Retinal pigment epithelial cell (primary cell): ENCODE data around the gene FTCD.

Experiments used
- DNase-seq: peaks from one replicate; pipeline ENCODE4 v3.0.0-alpha.2; 2010; ENCODE audit warnings: low read depth
- H3K4me3 ChIP-seq: 2 replicates; pipeline ENCODE4 v1.5.1; 2011; ENCODE audit warnings: mild to moderate bottlenecking, low read length, control low read depth, moderate library complexity
- CTCF ChIP-seq: conservative IDR thresholded peaks from 2 replicates; pipeline ENCODE4 v1.5.1; 2011; ENCODE audit warnings: low read depth, low read length, control low read depth, inconsistent platforms

FTCD gene

GRCh38 chr21:46138383-46138970, 16.9 kb downstream of the FTCD start:
- DNase-seq, result no peak
- TF ChIP-seq CTCF, result no peak
- no peak overlapping the region for H3K4me3 ChIP-seq

DNA sequence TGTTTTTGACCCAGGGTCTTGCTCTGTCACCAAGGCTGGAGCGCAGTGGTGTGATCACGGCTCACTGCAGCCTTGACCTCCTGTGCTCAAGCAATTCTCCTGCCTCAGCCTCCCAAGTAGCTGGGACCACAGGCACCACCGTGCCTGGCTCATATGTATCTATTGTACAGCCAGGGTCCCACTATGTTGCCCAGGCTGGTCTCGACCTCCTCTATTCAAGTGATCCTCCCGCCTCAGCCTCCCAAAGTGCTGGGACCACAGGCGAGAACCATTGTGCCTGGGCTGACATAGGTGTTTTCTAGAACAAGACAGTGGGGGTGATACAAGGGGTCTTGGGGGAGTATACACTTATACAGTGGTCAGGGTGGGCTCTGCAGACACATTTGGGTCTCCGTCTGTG, 17.5 kb downstream of the FTCD start:
- no peak overlapping the region for H3K4me3 ChIP-seq
- no peak for DNase-seq
- no peak for TF ChIP-seq CTCF

DNA sequence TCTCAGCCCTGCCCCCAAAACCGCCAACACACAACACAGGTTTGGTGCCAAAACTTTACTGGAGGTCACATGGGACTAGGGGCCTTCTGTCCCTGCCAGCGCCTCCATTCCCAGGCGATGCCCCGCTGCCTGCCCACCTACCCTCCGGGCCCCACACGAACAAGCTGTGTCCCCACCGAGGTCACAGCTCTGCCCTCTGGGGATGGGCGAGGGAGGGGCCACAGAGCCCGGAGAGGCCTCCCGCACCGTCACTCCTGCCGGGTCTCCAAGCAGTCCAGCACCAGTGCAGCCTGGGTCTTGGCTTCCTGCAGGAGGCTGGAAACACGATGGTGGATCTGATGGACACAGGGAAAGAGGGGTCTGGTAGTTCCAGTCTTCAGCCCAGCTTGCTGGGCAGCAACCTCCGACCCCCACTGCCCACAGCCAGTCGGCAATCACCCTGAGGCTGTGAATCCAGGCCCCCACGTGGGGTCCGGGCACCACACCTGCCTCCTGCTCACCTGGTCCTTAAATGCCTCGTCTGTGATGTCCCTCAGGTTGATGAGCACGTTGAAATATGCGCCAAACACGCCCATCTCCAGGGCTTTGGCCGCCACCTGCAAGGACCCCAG, 18.5 kb downstream of the FTCD start:
- no peak overlapping the region for H3K4me3 ChIP-seq
- no peak for DNase-seq
- TF ChIP-seq CTCF, result no peak

DNA sequence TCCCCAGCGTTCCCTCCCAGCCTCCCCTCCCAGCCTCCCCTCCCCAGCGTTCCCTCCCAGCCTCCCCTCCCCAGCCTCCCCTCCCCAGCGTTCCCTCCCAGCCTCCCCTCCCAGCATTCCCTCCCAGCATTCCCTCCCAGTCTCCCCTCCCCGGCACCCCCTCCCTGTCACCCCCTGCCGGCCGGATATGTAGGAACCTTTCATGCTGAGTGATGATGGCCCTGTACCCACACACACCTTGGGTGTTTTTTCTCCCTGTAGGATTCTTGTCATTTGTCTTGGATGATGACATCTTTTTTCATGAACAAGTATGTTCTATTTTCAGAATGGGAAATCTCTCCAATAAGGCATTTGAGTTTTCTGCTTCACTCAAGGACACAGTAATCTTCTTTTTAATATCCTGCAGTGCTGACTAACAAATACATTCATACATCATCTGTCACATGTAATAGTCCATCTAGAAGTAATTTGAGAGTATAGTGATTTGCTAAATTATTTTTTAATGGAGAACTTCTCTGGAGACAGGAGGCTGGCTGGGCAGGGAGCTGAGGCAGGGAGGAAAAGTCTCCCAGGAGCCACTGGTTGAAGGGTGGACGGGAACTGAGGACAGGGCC, 19.5 kb downstream of the FTCD start:
- TF ChIP-seq CTCF, result no peak
- H3K4me3 ChIP-seq, result no peak overlapping the region

DNA sequence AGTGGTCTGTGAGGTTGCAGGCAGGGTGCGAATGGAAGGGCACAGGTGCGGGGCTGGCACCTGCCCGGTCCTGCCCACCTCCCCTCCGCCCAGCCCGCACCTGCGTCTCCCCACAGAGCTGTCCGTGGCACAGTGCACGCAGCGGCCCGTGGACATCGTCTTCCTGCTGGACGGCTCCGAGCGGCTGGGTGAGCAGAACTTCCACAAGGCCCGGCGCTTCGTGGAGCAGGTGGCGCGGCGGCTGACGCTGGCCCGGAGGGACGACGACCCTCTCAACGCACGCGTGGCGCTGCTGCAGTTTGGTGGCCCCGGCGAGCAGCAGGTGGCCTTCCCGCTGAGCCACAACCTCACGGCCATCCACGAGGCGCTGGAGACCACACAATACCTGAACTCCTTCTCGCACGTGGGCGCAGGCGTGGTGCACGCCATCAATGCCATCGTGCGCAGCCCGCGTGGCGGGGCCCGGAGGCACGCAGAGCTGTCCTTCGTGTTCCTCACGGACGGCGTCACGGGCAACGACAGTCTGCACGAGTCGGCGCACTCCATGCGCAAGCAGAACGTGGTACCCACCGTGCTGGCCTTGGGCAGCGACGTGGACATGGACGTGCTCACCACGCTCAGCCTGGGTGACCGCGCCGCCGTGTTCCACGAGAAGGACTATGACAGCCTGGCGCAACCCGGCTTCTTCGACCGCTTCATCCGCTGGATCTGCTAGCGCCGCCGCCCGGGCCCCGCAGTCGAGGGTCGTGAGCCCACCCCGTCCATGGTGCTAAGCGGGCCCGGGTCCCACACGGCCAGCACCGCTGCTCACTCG, 23.3 kb downstream of the FTCD start:
- TF ChIP-seq CTCF, result no peak
- H3K4me3 ChIP-seq, result no peak overlapping the region
- no peak for DNase-seq

More for the DNA sequence above, 19.5 kb downstream of the FTCD start:
- no peak for DNase-seq

DNA sequence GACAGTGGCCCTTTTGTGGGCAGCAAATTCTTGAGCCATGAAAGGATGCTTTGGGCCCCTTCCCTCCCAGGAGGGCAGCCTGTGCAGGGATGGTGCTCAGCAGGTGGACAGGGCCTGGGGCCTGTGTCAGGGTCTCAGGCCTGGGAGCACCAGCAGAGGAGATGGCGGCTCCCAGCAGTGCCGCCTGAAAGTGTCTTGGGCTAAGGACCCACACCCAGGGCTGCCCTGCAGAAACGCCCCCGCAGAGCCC, 23.9 kb downstream of the FTCD start:
- TF ChIP-seq CTCF, result no peak
- H3K4me3 ChIP-seq, result no peak overlapping the region
- no peak for DNase-seq
